Thymus (tissue), 11 donors: ENCODE results near the gene PCNX1. TPM values are rescaled to one million over a fixed set of nuclear protein-coding genes. Genes with fewer than 3 reads are reported as not detected.
"Not testable (repeated sequence)": the region's sequence is repeated elsewhere in the genome, so short reads cannot be mapped to it uniquely, and the experiment has no call there.

Source experiments
- DNase-seq, 9 donors: peaks; one replicate each; pipeline ENCODE4 v3.0.0-alpha.2; 2013; ENCODE audit warnings: low spot score in 9 of 9, low read depth in 6 of 9, missing footprints in 1 of 9
- H3K27ac ChIP-seq, 2 donors: one replicate each; pipeline ENCODE4 v1.5.1; 2013; ENCODE audit warnings: control low read depth in 1 of 2, low read depth in 1 of 2, low read length in 1 of 2, mild to moderate bottlenecking in 1 of 2, moderate library complexity in 1 of 2
- H3K27me3 ChIP-seq, 2 donors: one replicate each; pipeline ENCODE4 v1.5.1; 2013; ENCODE audit warnings: low read length in 1 of 2; ENCODE audit not compliant: control insufficient read depth in 2 of 2, insufficient read depth in 1 of 2
- H3K36me3 ChIP-seq, 2 donors: one replicate each; pipeline ENCODE4 v1.5.1; 2013; ENCODE audit warnings: low read length in 1 of 2, mild to moderate bottlenecking in 1 of 2, moderate library complexity in 1 of 2; ENCODE audit not compliant: control insufficient read depth in 2 of 2, insufficient read depth in 2 of 2
- H3K4me1 ChIP-seq, 2 donors: one replicate each; pipeline ENCODE4 v1.5.1; 2013; ENCODE audit warnings: low read length in 2 of 2; ENCODE audit not compliant: control insufficient read depth in 2 of 2, insufficient read depth in 2 of 2
- H3K4me3 ChIP-seq, 2 donors: one replicate each; pipeline ENCODE4 v1.5.1; 2013; ENCODE audit warnings: low read length in 2 of 2, control low read depth in 1 of 2, mild to moderate bottlenecking in 1 of 2
- H3K9me3 ChIP-seq, 2 donors: one replicate each; pipeline ENCODE4 v1.5.1; 2013; ENCODE audit warnings: low read length in 1 of 2, mild to moderate bottlenecking in 1 of 2; ENCODE audit not compliant: control insufficient read depth in 2 of 2, insufficient read depth in 1 of 2
- WGBS: extraction: QIAGEN DNeasy Blood & Tissue Kit; methylation state at CpG from one replicate; pipeline ENCODE4 v1.1.7; 2013; 5-methylcytosine and 5-hydroxymethylcytosine counted together
- polyA plus RNA-seq: library from polyadenylated mRNA; stranded (reverse); fragments of 200-250 nt; gene quantifications from one replicate; pipeline ENCODE4 v1.2.3, GENCODE V29; 2013
- total RNA-seq: library from RNA; stranded (reverse); fragments of 120-200 nt; gene quantifications from one replicate; pipeline ENCODE4 v1.2.4, GENCODE V29; 2013
- donor health status: healthy.

PCNX1 gene
- total and polyA plus RNA-seq, 2 donors: 10.9 to 29.3 TPM

DNA sequence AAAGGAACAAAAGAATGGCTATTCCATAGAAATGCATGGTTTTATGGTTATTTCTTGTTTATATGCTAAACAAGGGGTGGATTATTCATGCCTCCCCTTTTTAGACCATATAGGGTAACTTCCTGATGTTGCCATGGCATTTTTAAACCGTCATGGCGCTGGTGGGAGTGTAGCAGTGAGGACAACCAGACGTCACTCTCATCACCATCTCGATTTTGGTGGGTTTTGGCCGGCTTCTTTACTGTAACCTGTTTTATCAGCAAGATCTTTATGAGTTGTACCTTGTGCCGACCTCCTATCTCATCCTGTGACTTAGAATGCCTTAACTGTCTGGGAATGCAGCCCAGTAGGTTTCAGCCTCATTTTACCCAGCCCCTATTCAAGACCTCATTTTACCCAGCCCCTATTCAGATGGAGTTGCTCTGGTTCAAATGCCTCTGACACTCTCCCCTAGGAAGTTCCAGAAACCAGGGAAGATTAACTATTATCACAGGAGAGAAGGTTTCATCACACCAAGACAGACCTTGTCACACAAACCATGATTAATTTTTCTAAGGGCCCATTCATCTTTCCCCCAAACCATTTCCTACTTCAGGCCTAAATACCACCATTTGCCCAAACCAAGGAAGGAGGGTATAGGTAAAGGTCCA, 31.3 kb upstream of the PCNX1 start:
- WGBS: 95% methylated on average over 6 of the region's 6 CpGs
- not testable (repeated sequence) for H3K27me3 ChIP-seq, H3K4me3 ChIP-seq

DNA sequence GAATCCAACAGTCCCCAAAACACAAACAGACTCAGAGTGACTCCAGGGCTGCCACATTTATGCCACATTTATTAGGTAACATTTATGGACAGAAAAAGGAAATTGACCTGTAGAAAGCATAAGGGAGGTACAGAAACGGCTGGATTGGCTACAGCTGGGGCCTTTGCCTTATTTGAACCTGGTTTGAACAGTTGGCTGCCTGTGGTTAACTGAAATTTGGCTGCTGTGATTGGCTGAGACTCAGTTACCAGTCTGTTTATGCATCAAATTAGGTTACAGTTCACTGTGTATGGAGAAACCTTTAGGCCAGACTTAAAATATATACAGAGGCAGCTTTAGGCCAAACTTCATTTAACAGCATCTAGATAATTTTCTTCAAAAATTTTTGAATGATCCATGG, 27.8 kb upstream of the PCNX1 start:
- no peaks in the 10 kb centered on the region for H3K9me3 ChIP-seq
- WGBS: 45% methylated on average over 1 of the region's 1 CpG

More for the DNA sequence above, 31.3 kb upstream of the PCNX1 start:
- H3K9me3 ChIP-seq, H3K27ac ChIP-seq, H3K4me1 ChIP-seq, DNase-seq, H3K36me3 ChIP-seq: not testable (repeated sequence)

DNA sequence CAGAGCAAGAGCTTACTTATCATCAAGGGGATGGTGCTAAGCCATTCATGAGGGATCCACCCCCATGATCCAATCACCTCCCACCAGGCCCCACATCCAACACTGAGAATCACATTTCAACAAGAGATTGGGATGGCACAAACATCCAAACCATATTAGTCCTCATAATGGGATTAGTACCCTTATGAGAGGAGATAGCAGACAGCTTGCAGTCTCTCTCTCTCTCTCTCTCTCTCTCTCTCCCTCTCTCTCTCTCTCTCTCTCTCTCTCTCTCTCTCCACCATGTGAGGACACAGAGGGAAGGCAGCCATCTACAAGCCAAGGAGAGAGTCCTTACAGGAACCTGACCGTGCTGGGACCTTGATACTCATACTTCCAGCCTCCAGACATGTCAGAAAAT, 26.4 kb upstream of the PCNX1 start:
- DNase-seq, H3K27ac ChIP-seq, H3K9me3 ChIP-seq, H3K27me3 ChIP-seq, H3K4me3 ChIP-seq, H3K36me3 ChIP-seq: not testable (repeated sequence)
- H3K4me1 ChIP-seq: peaks cover 0 to 11% of the 10 kb centered on the region in 2 donors
- WGBS: 89% methylated on average over 1 of the region's 1 CpG

More for the DNA sequence above, 27.8 kb upstream of the PCNX1 start:
- H3K27ac ChIP-seq: no peak overlapping the region
- DNase-seq: no peak
- H3K36me3 ChIP-seq: no peaks in the 10 kb centered on the region
- no peak overlapping the region for H3K4me3 ChIP-seq
- no peaks in the 10 kb centered on the region for H3K4me1 ChIP-seq
- H3K27me3 ChIP-seq: no peaks in the 10 kb centered on the region

DNA sequence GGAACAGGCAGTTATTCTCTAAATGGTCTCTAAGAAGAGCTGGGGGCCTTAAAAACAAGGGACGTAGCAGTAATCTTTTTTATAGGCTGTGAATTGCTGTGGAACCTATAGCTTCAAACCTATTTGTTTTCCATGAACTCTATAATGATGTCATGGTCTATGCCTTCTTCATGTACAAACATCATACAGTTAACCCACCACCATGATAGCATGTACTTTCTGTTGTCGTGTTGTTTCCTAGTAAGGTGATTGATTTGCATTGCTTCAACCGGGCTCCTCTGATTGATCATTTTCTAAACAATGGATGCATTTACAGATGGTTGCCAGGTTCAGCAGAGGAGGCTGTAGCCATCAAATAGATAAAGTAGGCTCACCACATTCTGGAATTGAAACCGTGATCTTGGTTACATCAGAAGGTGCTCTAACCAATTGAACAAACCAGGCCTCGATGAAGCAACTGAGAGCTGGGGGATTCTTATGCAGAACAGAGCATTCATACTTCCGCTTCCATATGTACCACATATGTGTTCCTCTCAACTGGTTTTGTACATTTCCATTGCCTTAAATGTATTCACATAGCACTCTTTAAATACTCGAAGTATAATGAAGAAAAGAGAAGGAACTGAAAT, 25.6 kb upstream of the PCNX1 start:
- H3K36me3 ChIP-seq: no peaks in the 10 kb centered on the region
- H3K4me1 ChIP-seq: peaks cover 2 to 18% of the 10 kb centered on the region in 2 donors
- H3K27me3 ChIP-seq: no peaks in the 10 kb centered on the region
- 92% methylated on average over 7 of the region's 7 CpGs for WGBS
- H3K4me3 ChIP-seq: no peak overlapping the region
- DNase-seq: no peak
- no peaks in the 10 kb centered on the region for H3K9me3 ChIP-seq
- H3K27ac ChIP-seq: no peak overlapping the region

DNA sequence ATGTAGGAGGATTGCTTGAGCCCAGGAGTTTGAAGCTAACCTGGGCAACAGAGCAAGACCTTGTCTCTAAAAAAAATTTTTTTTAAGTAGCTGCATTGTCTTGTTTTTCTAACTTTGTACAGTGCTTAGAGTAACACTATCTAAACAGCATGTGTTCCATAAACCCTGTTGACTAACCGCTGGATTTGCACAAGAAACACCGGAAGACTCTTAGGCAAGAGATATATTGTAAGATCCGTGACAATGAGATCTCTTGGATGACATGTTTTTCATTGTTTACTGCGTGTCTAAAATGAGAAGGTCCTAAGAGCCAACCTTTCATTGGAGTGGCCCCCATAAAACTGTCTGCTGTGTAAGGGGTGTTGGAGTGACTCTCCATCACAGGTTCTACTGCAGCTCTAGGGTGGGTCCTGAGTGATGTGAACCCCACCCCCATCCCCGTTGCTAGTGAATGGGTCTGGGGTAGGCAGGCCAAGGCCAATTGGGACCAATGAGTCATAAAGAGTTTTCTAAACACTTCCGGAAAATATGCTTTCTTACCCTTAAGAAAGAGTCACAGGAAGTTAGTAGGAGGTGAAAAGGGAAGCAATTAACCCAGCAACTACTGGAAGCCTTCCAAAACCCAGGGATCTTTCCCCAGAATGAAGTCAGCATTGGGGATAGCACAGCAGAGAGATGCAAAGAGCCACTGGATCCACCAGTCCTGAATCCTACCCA, 24.3 kb upstream of the PCNX1 start:
- peaks cover 6 to 30% of the 10 kb centered on the region in 2 donors for H3K4me1 ChIP-seq
- WGBS: 68% methylated on average over 6 of the region's 6 CpGs
- H3K27me3 ChIP-seq: no peaks in the 10 kb centered on the region
- no peak for DNase-seq
- no peak overlapping the region for H3K4me3 ChIP-seq
- H3K27ac ChIP-seq: no peak overlapping the region
- no peaks in the 10 kb centered on the region for H3K36me3 ChIP-seq
- H3K9me3 ChIP-seq: no peaks in the 10 kb centered on the region

DNA sequence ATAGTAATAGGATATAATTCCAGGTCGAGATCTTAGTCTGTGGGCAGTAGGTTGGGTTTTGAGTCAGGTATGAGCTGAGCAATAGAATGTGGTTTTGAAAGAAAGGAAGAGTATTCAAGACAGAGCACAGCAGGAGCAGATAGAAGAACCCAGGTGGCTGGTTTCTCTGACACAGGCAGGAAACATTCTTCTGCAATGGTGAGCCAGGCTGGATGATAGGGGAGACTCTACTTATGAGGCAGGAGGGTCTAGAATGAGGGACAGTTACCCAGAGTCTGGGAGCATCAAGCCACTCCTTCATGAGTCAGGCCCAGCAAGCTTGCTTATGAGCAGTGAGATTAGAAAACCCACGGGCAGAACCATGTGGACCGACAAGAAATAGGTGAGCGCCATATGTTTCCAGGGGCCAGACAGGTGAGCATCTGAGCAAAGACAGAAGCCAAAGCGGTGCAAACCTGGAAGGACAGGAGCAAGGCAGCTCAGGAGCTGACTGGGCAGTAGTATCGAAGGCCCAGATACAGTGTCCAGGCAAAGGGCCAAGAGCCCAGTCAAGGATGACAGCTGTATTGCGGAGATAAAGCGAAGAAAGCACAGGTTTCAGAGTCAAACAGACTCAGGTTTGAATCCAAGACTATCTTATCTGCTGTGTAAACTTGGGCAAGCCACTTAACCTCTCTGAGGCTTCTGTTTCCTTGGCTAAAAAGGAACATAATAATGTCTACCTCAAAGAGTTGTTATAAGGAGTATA, 22.5 kb upstream of the PCNX1 start:
- H3K27ac ChIP-seq: no peak overlapping the region
- peak in 1 of 9 donors; percentile 32 for DNase-seq
- H3K4me3 ChIP-seq: no peak overlapping the region
- WGBS: 85% methylated on average over 8 of the region's 8 CpGs
- no peaks in the 10 kb centered on the region for H3K27me3 ChIP-seq
- H3K4me1 ChIP-seq: peaks cover 6 to 41% of the 10 kb centered on the region in 2 donors
- H3K9me3 ChIP-seq: no peaks in the 10 kb centered on the region
- H3K36me3 ChIP-seq: no peaks in the 10 kb centered on the region

DNA sequence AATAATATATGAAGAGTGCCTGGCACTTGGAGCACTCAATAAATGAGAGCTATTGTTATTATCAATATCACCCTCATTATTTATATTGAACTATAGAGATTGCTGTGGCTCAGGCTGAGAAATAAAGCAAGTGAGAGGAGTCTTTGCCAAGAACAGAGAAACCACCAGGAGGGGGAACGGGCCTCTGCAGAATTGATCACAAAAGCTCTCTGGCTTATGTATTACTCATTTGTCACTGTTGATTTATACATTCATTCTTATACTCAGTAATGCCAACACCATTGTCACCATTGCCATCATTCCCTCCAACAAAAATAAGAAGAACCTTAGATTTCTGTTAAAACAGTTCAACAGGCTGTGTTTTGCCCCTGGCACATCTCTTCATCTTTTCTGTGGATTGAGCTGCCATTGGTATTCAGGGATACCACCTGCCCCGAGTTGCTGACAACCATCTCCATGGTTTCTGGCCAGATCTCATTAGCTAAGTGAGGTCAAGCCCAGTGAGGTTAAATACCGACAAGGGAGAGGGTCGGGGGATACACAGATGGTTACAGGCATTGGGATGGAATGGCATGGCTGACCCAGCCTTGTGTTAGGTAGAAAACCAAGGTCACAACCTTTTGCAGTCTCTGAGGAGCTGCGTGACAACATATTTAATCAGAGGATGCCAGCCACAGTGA, 21.8 kb upstream of the PCNX1 start:
- Histone ChIP-seq H3K9me3 (no peaks in the 10 kb centered on the region), H3K4me3 (no peak overlapping the region), H3K36me3 (no peaks in the 10 kb centered on the region), H3K27me3 (no peaks in the 10 kb centered on the region), H3K4me1 (peaks cover 6 to 41% of the 10 kb centered on the region in 2 donors), H3K27ac (no peak overlapping the region)
- 94% methylated on average over 5 of the region's 5 CpGs for WGBS
- DNase-seq: no peak

DNA sequence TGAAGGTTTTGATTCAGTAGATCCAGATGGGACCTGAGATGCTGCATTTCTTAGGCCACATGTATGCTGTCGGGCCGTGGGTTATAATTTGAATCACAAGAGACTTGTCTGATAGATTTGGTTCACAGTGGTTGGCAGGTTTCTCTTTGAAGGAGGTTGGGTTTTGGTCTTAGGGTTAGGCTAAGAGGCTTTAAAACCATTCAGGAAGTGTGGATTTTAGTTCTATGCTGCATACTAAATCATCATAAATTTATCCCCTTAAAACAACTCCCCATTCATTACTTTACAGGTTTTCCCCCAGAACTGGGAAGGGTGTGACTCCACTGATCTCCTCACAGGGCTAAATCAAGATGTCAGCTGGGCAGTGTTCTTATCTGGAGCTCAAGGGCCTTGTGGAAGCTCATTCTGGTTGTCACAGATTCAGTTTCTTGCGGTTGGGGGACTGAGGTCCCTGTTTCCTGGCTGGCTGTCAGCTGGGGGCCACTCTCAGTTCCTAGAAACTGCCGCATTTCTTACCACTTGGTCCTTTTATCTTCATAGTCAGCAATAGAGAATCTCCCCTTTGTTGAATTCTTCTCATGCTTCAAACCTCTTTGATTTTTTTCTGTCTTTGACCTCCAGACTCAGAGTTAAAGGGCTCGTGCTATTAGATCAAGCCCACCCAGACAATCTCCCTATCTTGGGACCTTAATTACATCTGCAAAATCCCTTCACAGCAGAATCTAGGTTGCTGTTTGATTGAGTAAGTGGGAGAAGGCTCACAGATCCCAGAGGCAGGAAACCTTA, 20.6 kb upstream of the PCNX1 start:
- WGBS: 11% methylated on average over 5 of the region's 5 CpGs
- H3K4me1 ChIP-seq: peaks cover 6 to 41% of the 10 kb centered on the region in 2 donors
- peak in 1 of 9 donors; percentile 56 for DNase-seq
- no peaks in the 10 kb centered on the region for H3K36me3 ChIP-seq
- no peaks in the 10 kb centered on the region for H3K9me3 ChIP-seq
- H3K27ac ChIP-seq: peak overlapping the region in 1 of 2 donors; percentile 8
- no peak overlapping the region for H3K4me3 ChIP-seq
- H3K27me3 ChIP-seq: no peaks in the 10 kb centered on the region
